ENCODE measurements around the gene GRM7. TPM values are rescaled to one million over a fixed set of nuclear protein-coding genes. Genes with fewer than 3 reads are reported as not detected.

Gene GRM7
- total RNA-seq, 1 donor from 2014 or later, result not detected

DNA sequence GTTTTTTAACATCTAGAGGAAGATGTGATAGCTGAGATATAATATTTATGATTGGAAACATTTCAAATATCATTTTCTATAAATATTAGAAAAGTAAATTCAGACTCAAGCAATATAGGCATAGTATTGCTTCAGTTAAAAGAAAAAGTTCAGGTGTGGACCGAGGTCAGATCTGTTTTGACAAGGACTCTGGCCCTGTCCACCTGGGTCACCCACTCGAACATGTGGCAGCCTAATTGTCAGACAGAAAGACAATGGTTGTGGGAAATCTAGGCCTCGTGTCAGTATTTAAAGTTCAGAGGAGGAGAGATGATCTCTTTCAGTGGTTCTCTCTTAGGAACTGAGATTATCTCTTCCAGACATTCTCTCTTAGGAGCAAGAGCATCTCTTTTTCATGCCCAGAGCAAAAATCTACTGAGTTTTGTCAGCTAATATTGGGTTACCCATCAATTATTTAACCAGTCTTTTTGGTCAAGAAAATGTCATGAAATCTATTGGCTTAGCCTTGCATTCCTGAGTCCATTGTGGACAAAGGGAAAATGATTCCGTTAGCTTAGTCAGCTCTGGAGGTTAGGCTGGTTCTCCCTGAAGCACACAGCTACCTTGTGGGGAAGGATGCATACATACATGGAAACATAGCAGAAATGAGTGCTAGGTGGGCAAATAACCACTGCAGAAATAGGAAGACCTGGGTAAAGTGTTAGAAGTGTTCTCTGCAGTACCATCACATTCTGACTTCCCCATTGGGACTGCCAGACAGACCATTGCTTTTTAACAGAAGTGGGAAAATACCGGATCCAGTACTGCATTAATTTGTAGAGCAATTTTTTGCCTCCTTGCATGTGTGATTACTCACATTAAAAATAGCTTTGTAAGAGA, 343.3 kb downstream of the GRM7 start:
- TF ChIP-seq, protein P1, sequence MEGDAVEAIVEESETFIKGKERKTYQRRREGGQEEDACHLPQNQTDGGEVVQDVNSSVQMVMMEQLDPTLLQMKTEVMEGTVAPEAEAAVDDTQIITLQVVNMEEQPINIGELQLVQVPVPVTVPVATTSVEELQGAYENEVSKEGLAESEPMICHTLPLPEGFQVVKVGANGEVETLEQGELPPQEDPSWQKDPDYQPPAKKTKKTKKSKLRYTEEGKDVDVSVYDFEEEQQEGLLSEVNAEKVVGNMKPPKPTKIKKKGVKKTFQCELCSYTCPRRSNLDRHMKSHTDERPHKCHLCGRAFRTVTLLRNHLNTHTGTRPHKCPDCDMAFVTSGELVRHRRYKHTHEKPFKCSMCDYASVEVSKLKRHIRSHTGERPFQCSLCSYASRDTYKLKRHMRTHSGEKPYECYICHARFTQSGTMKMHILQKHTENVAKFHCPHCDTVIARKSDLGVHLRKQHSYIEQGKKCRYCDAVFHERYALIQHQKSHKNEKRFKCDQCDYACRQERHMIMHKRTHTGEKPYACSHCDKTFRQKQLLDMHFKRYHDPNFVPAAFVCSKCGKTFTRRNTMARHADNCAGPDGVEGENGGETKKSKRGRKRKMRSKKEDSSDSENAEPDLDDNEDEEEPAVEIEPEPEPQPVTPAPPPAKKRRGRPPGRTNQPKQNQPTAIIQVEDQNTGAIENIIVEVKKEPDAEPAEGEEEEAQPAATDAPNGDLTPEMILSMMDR (IDR thresholded peaks at IDR 0.05; ENCODE audit: insufficient read depth, low read length, severe bottlenecking), result no peak
- Histone ChIP-seq H3K4me3 (ENCODE audit: low read depth, low read length) (no peak overlapping the region), H3K36me3 (ENCODE audit: control insufficient read depth, insufficient read depth, low read length) (no peaks in the 10 kb centered on the region), H3K27me3 (ENCODE audit: control insufficient read depth, insufficient read depth, low read length) (no peaks in the 10 kb centered on the region)
- FAIRE-seq (no peak), DNase-seq (ENCODE audit: low read depth) (no peak)

DNA sequence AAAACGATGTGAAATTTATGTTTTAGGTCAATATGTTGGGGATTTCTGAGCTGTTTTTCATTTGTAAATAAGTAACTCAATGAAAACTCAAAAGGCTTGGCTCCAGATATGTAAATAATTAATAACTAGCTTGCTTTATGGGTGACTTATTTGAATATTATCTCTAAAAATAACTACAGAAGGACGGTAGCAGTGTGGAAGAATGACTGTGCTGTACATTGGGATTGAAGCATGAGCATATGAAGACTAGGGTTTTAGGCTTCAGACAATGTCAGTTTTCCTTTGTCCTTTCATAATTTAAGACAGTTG, 343.9 kb downstream of the GRM7 start:
- Histone ChIP-seq H3K4me3 (ENCODE audit: low read depth, low read length) (no peak overlapping the region), H3K27me3 (ENCODE audit: control insufficient read depth, insufficient read depth, low read length) (no peaks in the 10 kb centered on the region), H3K36me3 (ENCODE audit: control insufficient read depth, insufficient read depth, low read length) (no peaks in the 10 kb centered on the region)
- no peak for FAIRE-seq
- no peak for DNase-seq (ENCODE audit: low read depth)
- TF ChIP-seq, protein P1 (IDR thresholded peaks at IDR 0.05; ENCODE audit: insufficient read depth, low read length, severe bottlenecking), result no peak

DNA sequence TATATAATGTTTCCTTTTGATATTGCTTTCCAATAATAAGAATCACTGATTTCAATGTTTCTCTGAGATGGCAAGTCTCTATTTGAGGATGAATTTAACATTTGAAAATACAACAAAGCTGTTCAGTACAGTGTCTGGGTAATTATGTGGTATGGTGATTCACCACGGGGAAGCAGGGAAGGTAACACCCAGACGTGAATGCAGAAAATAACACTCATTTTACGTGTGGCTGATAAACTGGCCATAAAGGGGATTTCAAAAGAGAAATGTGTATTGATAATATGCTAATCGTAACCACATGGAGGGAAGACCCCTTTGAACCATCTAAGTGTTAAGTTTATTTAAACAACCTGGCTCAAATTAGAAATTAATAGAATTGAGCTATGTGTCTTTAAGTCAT, 344.6 kb downstream of the GRM7 start:
- H3K4me3 ChIP-seq (ENCODE audit: low read depth, low read length), result no peak overlapping the region
- DNase-seq (ENCODE audit: low read depth) (no peak), FAIRE-seq (no peak)
- H3K36me3 ChIP-seq (ENCODE audit: control insufficient read depth, insufficient read depth, low read length), result no peaks in the 10 kb centered on the region
- no peaks in the 10 kb centered on the region for H3K27me3 ChIP-seq (ENCODE audit: control insufficient read depth, insufficient read depth, low read length)
- TF ChIP-seq, protein P1 (IDR thresholded peaks at IDR 0.05; ENCODE audit: insufficient read depth, low read length, severe bottlenecking), result no peak

DNA sequence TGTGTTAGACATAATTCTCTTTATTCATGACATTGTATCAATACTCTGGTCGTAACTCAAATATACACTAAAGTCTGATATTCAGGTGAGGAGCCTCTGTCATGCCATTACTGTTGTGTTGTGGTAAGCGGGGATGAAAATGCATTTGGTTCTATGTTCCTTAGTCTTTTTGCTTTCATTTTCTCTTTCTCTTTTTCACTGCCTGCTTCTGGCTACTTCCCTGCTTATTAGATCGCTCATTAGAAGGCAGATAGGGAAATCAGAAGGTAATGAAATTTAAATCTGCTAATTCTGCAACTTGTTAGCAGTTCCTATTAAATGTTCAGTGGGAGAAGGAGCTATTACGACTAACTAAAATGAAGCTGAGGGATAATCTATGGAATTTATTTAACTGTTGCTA, 345.0 kb downstream of the GRM7 start:
- H3K36me3 ChIP-seq (ENCODE audit: control insufficient read depth, insufficient read depth, low read length), result no peaks in the 10 kb centered on the region
- DNase-seq (ENCODE audit: low read depth) (no peak), FAIRE-seq (no peak)
- H3K27me3 ChIP-seq (ENCODE audit: control insufficient read depth, insufficient read depth, low read length), result no peaks in the 10 kb centered on the region
- TF ChIP-seq, protein P1 (IDR thresholded peaks at IDR 0.05; ENCODE audit: insufficient read depth, low read length, severe bottlenecking), result no peak
- H3K4me3 ChIP-seq (ENCODE audit: low read depth, low read length), result no peak overlapping the region

DNA sequence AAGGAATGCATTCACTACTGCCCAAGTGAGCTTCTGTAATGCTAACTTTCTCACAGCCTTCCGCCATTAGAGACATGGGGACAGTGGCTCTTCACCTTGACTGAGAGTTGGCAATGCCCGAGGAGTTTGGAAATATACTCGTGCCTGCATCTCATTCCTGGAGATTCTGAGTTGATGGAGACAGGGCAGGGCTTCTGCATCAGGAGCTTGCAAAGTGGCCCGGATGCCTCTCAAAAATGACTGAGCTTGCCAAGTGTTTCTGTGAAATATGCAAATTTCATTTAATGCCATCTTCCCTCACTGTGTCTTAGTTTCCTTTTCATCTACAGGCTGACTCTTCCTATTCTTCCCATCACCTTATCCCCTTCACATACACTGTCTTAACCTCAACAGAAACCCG, 346.2 kb downstream of the GRM7 start:
- Histone ChIP-seq H3K27me3 (ENCODE audit: control insufficient read depth, insufficient read depth, low read length) (no peaks in the 10 kb centered on the region), H3K4me3 (ENCODE audit: low read depth, low read length) (no peak overlapping the region), H3K36me3 (ENCODE audit: control insufficient read depth, insufficient read depth, low read length) (no peaks in the 10 kb centered on the region)
- TF ChIP-seq, protein P1 (IDR thresholded peaks at IDR 0.05; ENCODE audit: insufficient read depth, low read length, severe bottlenecking), result no peak
- no peak for DNase-seq (ENCODE audit: low read depth)
- no peak for FAIRE-seq

DNA sequence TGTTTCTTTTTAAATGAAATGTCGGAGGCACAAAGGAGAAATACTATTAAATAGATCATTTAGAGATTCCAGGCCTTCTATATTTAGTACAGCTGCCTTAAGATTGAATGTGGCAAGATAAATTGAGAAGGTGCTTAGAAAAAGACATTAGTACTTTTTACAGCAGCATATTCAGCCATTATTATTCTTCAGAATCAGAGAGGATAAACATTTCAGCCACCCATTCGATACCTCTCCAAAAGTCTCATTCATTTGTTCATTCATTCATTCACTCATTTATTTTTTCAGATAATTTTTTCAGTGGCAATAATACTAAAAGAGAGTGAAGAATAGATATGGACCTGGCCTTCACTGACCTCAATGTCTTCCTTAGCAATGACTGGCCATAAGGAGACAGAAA, 347.0 kb downstream of the GRM7 start:
- Histone ChIP-seq H3K27me3 (ENCODE audit: control insufficient read depth, insufficient read depth, low read length) (no peaks in the 10 kb centered on the region), H3K4me3 (ENCODE audit: low read depth, low read length) (no peak overlapping the region), H3K36me3 (ENCODE audit: control insufficient read depth, insufficient read depth, low read length) (no peaks in the 10 kb centered on the region)
- no peak for DNase-seq (ENCODE audit: low read depth)
- TF ChIP-seq, protein P1 (IDR thresholded peaks at IDR 0.05; ENCODE audit: insufficient read depth, low read length, severe bottlenecking), result no peak
- FAIRE-seq, result no peak

Measured in bronchial epithelial cell (primary cell).